Aorta (tissue), 5 donors: ENCODE measurements around the gene BET1. TPM values are rescaled to one million over a fixed set of nuclear protein-coding genes. Genes with fewer than 3 reads are reported as not detected.

ENCODE experiments used
- ATAC-seq: fragments of 200-7000 bp; cut with Tn5 transposase; one replicate; pipeline ENCODE4 v1.9.1; 2022; ENCODE audit warnings: moderate library complexity; ENCODE audit not compliant: low FRiP score
- DNase-seq, 2 donors: peaks; one replicate each; pipeline ENCODE4 v3.0.0-alpha.2; 2020
- H3K27ac ChIP-seq, 2 donors: one replicate each; pipeline ENCODE4 v1.5.1; 2013; ENCODE audit warnings: low read length in 2 of 2, mild to moderate bottlenecking in 2 of 2, moderate library complexity in 2 of 2, control low read depth in 1 of 2, inconsistent platforms in 1 of 2, low read depth in 1 of 2
- H3K27me3 ChIP-seq, 2 donors: one replicate each; pipeline ENCODE4 v1.6.1; 2013; ENCODE audit warnings: control low read depth in 1 of 2, low read length in 1 of 2, mild to moderate bottlenecking in 1 of 2, moderate library complexity in 1 of 2; ENCODE audit not compliant: insufficient read depth in 2 of 2, control insufficient read depth in 1 of 2
- H3K36me3 ChIP-seq, 2 donors: one replicate each; pipeline ENCODE4 v1.6.1; 2013; ENCODE audit warnings: control low read depth in 1 of 2, low read length in 1 of 2, mild to moderate bottlenecking in 1 of 2; ENCODE audit not compliant: insufficient read depth in 2 of 2, control insufficient read depth in 1 of 2
- H3K4me1 ChIP-seq, 2 donors: one replicate each; pipeline ENCODE4 v1.6.1; 2013; ENCODE audit warnings: low read length in 2 of 2, control low read depth in 1 of 2, mild to moderate bottlenecking in 1 of 2, moderate library complexity in 1 of 2; ENCODE audit not compliant: insufficient read depth in 2 of 2, control insufficient read depth in 1 of 2
- H3K4me3 ChIP-seq, 2 donors: one replicate each; pipeline ENCODE4 v1.5.1; 2013; ENCODE audit warnings: low read length in 2 of 2, control low read depth in 1 of 2, mild to moderate bottlenecking in 1 of 2
- H3K9me3 ChIP-seq: one replicate; pipeline ENCODE4 v1.6.1; 2013; ENCODE audit warnings: mild to moderate bottlenecking, low read length; ENCODE audit not compliant: control insufficient read depth
- WGBS, 2 donors: extraction: QIAGEN DNeasy Blood & Tissue Kit; methylation state at CpG; one replicate each; pipeline ENCODE4 v1.1.7; 2013; 5-methylcytosine and 5-hydroxymethylcytosine counted together
- intact Hi-C, 2 donors: fragments of 100-400 bp; cut with DNase I; formaldehyde crosslinking; loops; one replicate each; pipeline versions ENCODE4 v1.14.2 to v1.15.0; 2022
- polyA plus RNA-seq, 2 donors: library from polyadenylated mRNA; stranded (reverse); fragments of 200-250 nt; gene quantifications; one replicate each; pipeline ENCODE4 v1.2.3, GENCODE V29; 2013
- total RNA-seq, 2 donors: library from RNA; stranded (reverse); fragmentation: NEBNext Ultra II Directional; extraction: Animal tissue kit (Norgen Biotek cat#: 25700); gene quantifications; one replicate each; pipeline ENCODE4 v1.2.1, GENCODE V29; 2021
- donor health status: healthy with polysubstance abuse.
- donor health status: Bipolar disorder and iron deficiency.
- donor health status: DM: no; HTN: no; CAD: no.
- donor health status: DM: no; HTN: no; CAD: no.
- donor health status: DM: yes; HTN: yes; CAD: no.

BET1 gene
- total and polyA plus RNA-seq, 4 donors = 14.3 to 28.9 (median 20.8) TPM

DNA sequence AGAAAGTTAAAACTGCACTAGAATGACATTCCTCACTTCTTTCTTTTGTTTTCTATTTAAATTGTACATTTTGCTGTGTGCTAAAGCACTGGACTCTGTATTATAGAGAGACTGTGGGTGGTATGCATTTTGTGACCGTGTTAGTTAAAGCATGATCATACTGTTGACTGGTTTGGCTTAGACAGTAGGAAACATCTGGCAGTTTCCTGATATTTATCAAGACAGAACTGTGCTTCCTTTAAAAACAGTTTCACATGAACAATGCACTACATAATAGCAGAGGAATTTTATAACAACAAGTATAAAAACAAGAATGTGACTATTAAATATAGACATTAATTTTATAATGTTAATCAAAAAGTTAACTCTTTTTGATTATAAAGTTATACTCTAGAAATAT is 59.5 kb downstream of the BET1 start:
- intact Hi-C loops = no loop called here
- WGBS, 2 donors = 9 to 13% methylated on average over 1 of the region's 1 CpG
- Histone ChIP-seq H3K27ac (no peak overlapping the region), H3K9me3 (no peaks in the 10 kb centered on the region), H3K27me3 (no peaks in the 10 kb centered on the region), H3K4me3 (no peak overlapping the region), H3K4me1 (peaks cover 0 to 1% of the 10 kb centered on the region in 2 donors), H3K36me3 (no peaks in the 10 kb centered on the region)
- ATAC-seq (no peak), DNase-seq (no peak)

DNA sequence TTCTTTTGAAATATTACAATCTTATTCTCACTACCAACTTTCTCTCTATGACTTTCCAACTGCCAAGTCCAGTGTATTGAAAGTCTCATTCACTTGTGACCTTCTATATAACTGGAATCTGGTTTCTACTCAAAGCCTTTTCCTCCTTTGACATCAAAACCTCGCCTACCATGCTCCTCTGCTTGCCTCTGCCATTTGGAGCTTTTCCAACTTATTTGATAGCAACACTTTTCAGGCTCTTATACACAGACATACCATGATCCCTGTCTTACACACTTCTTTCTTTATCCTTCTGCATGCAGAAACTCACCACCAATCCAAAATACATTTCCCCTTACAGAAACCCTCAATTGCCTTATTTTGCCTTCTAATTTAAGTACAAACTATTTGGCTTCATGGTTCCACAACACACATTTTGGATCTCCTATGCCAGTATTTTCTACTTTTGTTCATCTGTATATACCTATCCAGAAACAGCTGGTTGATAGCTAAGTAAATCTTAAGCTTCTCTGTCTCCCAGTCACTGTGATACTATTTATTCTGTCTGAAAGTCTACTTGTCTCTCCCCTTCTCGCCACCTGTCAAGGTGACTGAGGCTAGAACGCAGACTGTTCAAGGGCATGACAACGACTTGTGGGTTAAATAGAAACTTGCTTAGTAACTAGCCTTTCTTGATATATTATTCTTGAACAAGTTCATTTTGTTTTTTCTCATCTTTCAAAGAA is 60.2 kb downstream of the BET1 start:
- Histone ChIP-seq H3K27me3 (no peaks in the 10 kb centered on the region), H3K36me3 (no peaks in the 10 kb centered on the region), H3K4me3 (no peak overlapping the region), H3K27ac (no peak overlapping the region), H3K4me1 (peaks cover 0 to 1% of the 10 kb centered on the region in 2 donors), H3K9me3 (no peaks in the 10 kb centered on the region)
- no peak for ATAC-seq
- 72 to 76% methylated on average over 4 of the region's 4 CpGs for WGBS, 2 donors
- intact Hi-C loops = no loop called here
- DNase-seq = no peak

Other genes with a start within 250 kb of the BET1 start
- gene TFPI2, start 113.6 kb downstream of the BET1 start, total RNA-seq = 1 to 10 TPM; 5.8 to 5.9 TPM
- gene TFPI2, start 113.6 kb downstream of the BET1 start, polyA plus RNA-seq = 10 to 100 TPM; 16.5 to 41.2 TPM
- not detected for gene GNGT1, start 97.8 kb downstream of the BET1 start, total RNA-seq
- gene GNGT1, start 97.8 kb downstream of the BET1 start, polyA plus RNA-seq = not detected
- gene GNG11, start 82.6 kb downstream of the BET1 start, total RNA-seq = 10 to 100 TPM in 1 of 2 donors, 1 to 10 TPM in 1; 9.8 to 24.9 TPM
- gene GNG11, start 82.6 kb downstream of the BET1 start, polyA plus RNA-seq = 10 to 100 TPM; 28.0 to 28.3 TPM